ENCODE data around the gene G2E3. TPM values are rescaled to one million over a fixed set of nuclear protein-coding genes. Genes with fewer than 3 reads are reported as not detected.

Gene G2E3
- total and polyA plus RNA-seq, 2 of the 13 experiments (the other 11 are each of a cell fraction or from before 2014, with no cell fraction given): 22.8 to 63.0 TPM

- TF ChIP-seq IKZF5 (CRISPR knock-in tag; IDR thresholded peaks at IDR 0.05) (peak; percentile 97), ZNF644 (CRISPR knock-in tag; IDR thresholded peaks at IDR 0.05; ENCODE audit: low read depth) (no peak), POLR2AphosphoS5 (IDR thresholded peaks at IDR 0.05; ENCODE audit: low read depth, low read length) (peak; percentile 98), ARID5B (CRISPR knock-in tag; IDR thresholded peaks at IDR 0.05) (peak; percentile 92), PAF1 (CRISPR knock-in tag; IDR thresholded peaks at IDR 0.05) (no peak), RNF219 (CRISPR knock-in tag; IDR thresholded peaks at IDR 0.05) (peak; percentile 86; the same call in 1 of the 2 replicates), MXD3 (CRISPR knock-in tag; IDR thresholded peaks at IDR 0.05) (peak; percentile 96), ZFP36 (IDR thresholded peaks at IDR 0.05; ENCODE audit: borderline replicate concordance, low read depth, low read length, partially characterized antibody) (no peak), FOXP4 (CRISPR knock-in tag; IDR thresholded peaks at IDR 0.05) (peak; percentile 84), ZNF326 (CRISPR knock-in tag; IDR thresholded peaks at IDR 0.05; ENCODE audit: borderline replicate concordance) (0 out of 2 replicates have a peak, but pooled peaks have one; percentile 30), ETV5 (CRISPR knock-in tag; IDR thresholded peaks at IDR 0.05; ENCODE audit: borderline replicate concordance) (peak; percentile 96), ZNF354B (CRISPR knock-in tag; IDR thresholded peaks at IDR 0.05) (peak; percentile 98; the same call in 1 of the 2 replicates), ZNF597 (CRISPR knock-in tag; IDR thresholded peaks at IDR 0.05) (peak; percentile 94; the same call in 1 of the 2 replicates), SRF (IDR thresholded peaks at IDR 0.05; ENCODE audit: low read depth, low read length) (peak; percentile 50; the same call in 1 of the 2 replicates), ZKSCAN8 (CRISPR knock-in tag; IDR thresholded peaks at IDR 0.05; ENCODE audit: borderline replicate concordance) (peak; percentile 60; the same call in 1 of the 2 replicates), ZBTB1 (CRISPR knock-in tag; IDR thresholded peaks at IDR 0.05; ENCODE audit: borderline replicate concordance) (no peak)
Measured at GRCh38 chr14:30558675-30559555, at the start of gene G2E3 (continued).
